H1 (cell line): ENCODE results near the gene BIRC7. TPM values are rescaled to one million over a fixed set of nuclear protein-coding genes. Genes with fewer than 3 reads are reported as not detected.

Experiments
- CTCF ChIA-PET: fragments of 300-600 bp; sonication (Branson Sonifier 250); formaldehyde crosslinking; loops from one replicate; lab custom pipeline; 2021; ENCODE audit not compliant: partially characterized antibody; lab: Charles Lee
- POLR2A ChIA-PET: fragments of 300-600 bp; sonication (Branson Sonifier 250); formaldehyde crosslinking; loops from one replicate; lab custom pipeline; 2021; ENCODE audit warnings: inconsistent platforms; ENCODE audit not compliant: partially characterized antibody; lab: Charles Lee
- DNase-seq, 2 experiments: peaks; one replicate each; pipeline versions ENCODE4 v3.0.0 to v3.0.0-alpha.2; 2010 to 2022; ENCODE audit warnings: low spot score in 2 of 2, low read depth in 1 of 2, mixed read lengths in 1 of 2
- FAIRE-seq: peaks from 2 replicates; lab custom pipeline; 2011; peaks lifted over from hg19 to GRCh38; lab: Jason Lieb, UNC
- H2AFZ ChIP-seq: 2 replicates; pipeline ENCODE4 v1.8.1; 2012; ENCODE audit warnings: low read length, inconsistent platforms
- H2AK5ac ChIP-seq: 2 replicates; pipeline ENCODE4 v1.6.1; 2013; ENCODE audit warnings: low read depth, low read length
- H2BK120ac ChIP-seq: replicated peaks from 2 replicates; pipeline ENCODE3; 2013; ENCODE audit warnings: low read depth, low read length, inconsistent platforms
- H2BK12ac ChIP-seq: 2 replicates; pipeline ENCODE4 v1.6.1; 2013; ENCODE audit warnings: low read depth, low read length
- H2BK15ac ChIP-seq: 2 replicates; pipeline ENCODE4 v1.6.1; 2013; ENCODE audit warnings: low read length
- H2BK20ac ChIP-seq: 2 replicates; pipeline ENCODE4 v1.6.1; 2013; ENCODE audit warnings: low read length
- H2BK5ac ChIP-seq: 2 replicates; pipeline ENCODE4 v1.6.1; 2013; ENCODE audit warnings: low read depth, low read length
- H3K14ac ChIP-seq: 2 replicates; pipeline ENCODE4 v1.6.1; 2013; ENCODE audit warnings: inconsistent platforms; ENCODE audit not compliant: insufficient read length
- H3K18ac ChIP-seq: 2 replicates; pipeline ENCODE4 v1.6.1; 2013; ENCODE audit warnings: low read length; ENCODE audit errors: extremely low read depth
- H3K23ac ChIP-seq: 2 replicates; pipeline ENCODE4 v1.6.1; 2013; ENCODE audit warnings: inconsistent platforms; ENCODE audit not compliant: insufficient read length
- H3K23me2 ChIP-seq: 2 replicates; pipeline ENCODE4 v1.6.1; 2013; ENCODE audit warnings: low read depth, low read length
- H3K27ac ChIP-seq: 2 replicates; pipeline ENCODE4 v1.6.1; 2011; ENCODE audit warnings: low read depth, low read length, inconsistent platforms
- H3K27me3 ChIP-seq, 4 experiments: replicated peaks in 1 of 4; 1 replicate in 1 of 4; 2 replicates in 3 of 4; pipeline versions ENCODE4 v1.6.1 to v1.8.1; 2011 to 2013; ENCODE audit warnings: low read length in 3 of 4, mild to moderate bottlenecking in 3 of 4, inconsistent platforms in 2 of 4, mixed read lengths in 2 of 4, moderate library complexity in 1 of 4; ENCODE audit not compliant: control insufficient read depth in 3 of 4, insufficient read depth in 3 of 4; ENCODE audit errors: extremely low read depth in 1 of 4
- H3K36me3 ChIP-seq, 4 experiments: 2 replicates each; pipeline versions ENCODE4 v1.6.1 to v1.8.1; 2011 to 2013; ENCODE audit warnings: mild to moderate bottlenecking in 4 of 4, low read length in 3 of 4, moderate library complexity in 2 of 4, control low read depth in 1 of 4, inconsistent platforms in 1 of 4; ENCODE audit not compliant: insufficient read depth in 4 of 4, control insufficient read depth in 2 of 4
- H3K4ac ChIP-seq: replicated peaks from 2 replicates; pipeline ENCODE3; 2013; ENCODE audit warnings: low read length, low read depth, mixed read lengths, inconsistent platforms; ENCODE audit not compliant: insufficient read length
- H3K4me1 ChIP-seq, 4 experiments: replicated peaks in 1 of 4; 1 replicate in 1 of 4; 2 replicates in 3 of 4; pipeline versions ENCODE4 v1.6.1 to v1.8.1; 2011 to 2013; ENCODE audit warnings: low read length in 3 of 4, inconsistent platforms in 2 of 4, mixed read lengths in 1 of 4; ENCODE audit not compliant: insufficient read depth in 4 of 4, control insufficient read depth in 3 of 4
- H3K4me2 ChIP-seq, 2 experiments: 2 replicates each; pipeline versions ENCODE4 v1.6.1 to v1.8.1; 2011 to 2013; ENCODE audit warnings: low read depth in 2 of 2, low read length in 2 of 2, control low read depth in 1 of 2, inconsistent platforms in 1 of 2, mild to moderate bottlenecking in 1 of 2; ENCODE audit not compliant: insufficient read depth in 1 of 2
- H3K4me3 ChIP-seq, 4 experiments: fragments of 200-600, 300-600 bp in 1 of 4; sonication (generic), shearing (Covaris generic), sonication (Bioruptor Twin) in 1 of 4; 2 replicates each; pipeline versions ENCODE4 v1.5.1 to v1.8.1; 2011 to 2016; ENCODE audit warnings: low read length in 4 of 4, low read depth in 3 of 4, control low read depth in 2 of 4, inconsistent platforms in 2 of 4, mild to moderate bottlenecking in 2 of 4, mixed read lengths in 1 of 4, moderate library complexity in 1 of 4; ENCODE audit not compliant: insufficient read depth in 2 of 4; ENCODE audit errors: extremely low read depth in 1 of 4
- H3K56ac ChIP-seq: replicated peaks from 2 replicates; pipeline ENCODE3; 2013; ENCODE audit warnings: low read depth, mild to moderate bottlenecking, mixed read lengths, low read length, inconsistent platforms; ENCODE audit not compliant: insufficient read length
- H3K79me1 ChIP-seq: 2 replicates; pipeline ENCODE4 v1.6.1; 2013; ENCODE audit warnings: low read depth, low read length, control low read depth
- H3K79me2 ChIP-seq, 2 experiments: 2 replicates each; pipeline versions ENCODE4 v1.6.1 to v1.8.1; 2012 to 2013; ENCODE audit warnings: low read length in 2 of 2, mild to moderate bottlenecking in 2 of 2, inconsistent platforms in 1 of 2; ENCODE audit not compliant: insufficient read depth in 2 of 2, control insufficient read depth in 1 of 2
- H3K9ac ChIP-seq, 4 experiments: replicated peaks in 1 of 4; 1 replicate in 1 of 4; 2 replicates in 3 of 4; pipeline versions ENCODE4 v1.6.1 to v1.8.1; 2011 to 2013; ENCODE audit warnings: low read depth in 3 of 4, low read length in 3 of 4, control low read depth in 2 of 4, mild to moderate bottlenecking in 2 of 4, moderate library complexity in 2 of 4, inconsistent platforms in 1 of 4; ENCODE audit errors: extremely low read depth in 1 of 4
- H3K9me3 ChIP-seq, 2 experiments: 2 replicates each; pipeline versions ENCODE4 v1.6.1 to v1.8.1; 2012 to 2013; ENCODE audit warnings: mild to moderate bottlenecking in 2 of 2, moderate library complexity in 2 of 2, control low read depth in 1 of 2, inconsistent platforms in 1 of 2, low read depth in 1 of 2, low read length in 1 of 2, mixed read lengths in 1 of 2; ENCODE audit not compliant: insufficient read depth in 2 of 2
- H4K20me1 ChIP-seq, 2 experiments: replicated peaks in 1 of 2; 2 replicates each; pipeline versions ENCODE3 to v1.8.1; 2011 to 2013; ENCODE audit warnings: inconsistent platforms in 2 of 2, low read length in 2 of 2, mild to moderate bottlenecking in 1 of 2; ENCODE audit not compliant: insufficient read depth in 2 of 2, control insufficient read depth in 1 of 2
- H4K5ac ChIP-seq: 2 replicates; pipeline ENCODE4 v1.6.1; 2013; ENCODE audit warnings: low read length, low read depth, mixed read lengths, inconsistent platforms; ENCODE audit not compliant: insufficient read length
- H4K8ac ChIP-seq: 2 replicates; pipeline ENCODE4 v1.8.0; 2013; ENCODE audit warnings: mild to moderate bottlenecking, moderate library complexity, low read length, inconsistent platforms; ENCODE audit not compliant: insufficient read depth; ENCODE audit errors: extremely low read depth
- H4K91ac ChIP-seq: replicated peaks from 2 replicates; pipeline ENCODE3; 2013; ENCODE audit warnings: low read length, mixed read lengths, inconsistent platforms; ENCODE audit not compliant: insufficient read length
- ATF3 ChIP-seq: IDR thresholded peaks from 2 replicates; pipeline ENCODE4 v1.6.1; 2011; ENCODE audit warnings: low read depth, mild to moderate bottlenecking, low read length; ENCODE audit not compliant: insufficient read depth
- CTBP2 ChIP-seq: IDR thresholded peaks from 2 replicates; pipeline ENCODE4 v1.7.0; 2011; ENCODE audit warnings: borderline replicate concordance, mild to moderate bottlenecking, moderate library complexity, mixed read lengths, low read length; ENCODE audit not compliant: insufficient read depth, insufficient read length
- CTCF ChIP-seq, 3 experiments: IDR thresholded peaks; 1 replicate in 2 of 3; 2 replicates in 1 of 3; pipeline versions ENCODE4 v1.5.1 to v1.6.1; 2011; ENCODE audit warnings: low read length in 3 of 3, mild to moderate bottlenecking in 3 of 3, inconsistent platforms in 2 of 3, low read depth in 1 of 3, moderate library complexity in 1 of 3; ENCODE audit not compliant: insufficient read depth in 1 of 3; ENCODE audit errors: control extremely low read depth in 1 of 3
- EP300 ChIP-seq, 2 experiments: IDR thresholded peaks; 1 replicate in 1 of 2; 2 replicates in 1 of 2; pipeline ENCODE4 v1.6.1; 2011 to 2012; ENCODE audit warnings: low read depth in 2 of 2, low read length in 2 of 2, mild to moderate bottlenecking in 2 of 2, borderline replicate concordance in 1 of 2, inconsistent platforms in 1 of 2, moderate library complexity in 1 of 2
- EZH2 ChIP-seq: fragments of 200-600 bp; sonication (generic); IDR thresholded peaks from 2 replicates; pipeline ENCODE4 v1.7.1; 2012; ENCODE audit warnings: low read depth, mild to moderate bottlenecking, moderate library complexity, low read length, inconsistent platforms; ENCODE audit not compliant: severe bottlenecking
- HDAC6 ChIP-seq: IDR thresholded peaks from one replicate; pipeline ENCODE4 v1.7.1; 2012; ENCODE audit warnings: low read depth, mild to moderate bottlenecking, inconsistent platforms, low read length, moderate library complexity
- MAFK ChIP-seq: IDR thresholded peaks from 2 replicates; pipeline ENCODE4 v1.6.1; 2012; ENCODE audit warnings: low read depth, mild to moderate bottlenecking, improper control_type of control experiment, low read length
- SIRT6 ChIP-seq: IDR thresholded peaks from one replicate; pipeline ENCODE4 v1.7.1; 2012; ENCODE audit warnings: low read length, inconsistent platforms
- ZNF274 ChIP-seq: IDR thresholded peaks from 2 replicates; pipeline ENCODE4 v1.7.0; 2012; ENCODE audit warnings: low read length, borderline replicate concordance; ENCODE audit errors: extremely low read depth
- WGBS, 2 experiments: shearing (Covaris generic) in 1 of 2; methylation state at CpG; one replicate each; pipeline versions ENCODE4 v1.1.6 to v1.1.7; 2013 to 2015; ENCODE audit warnings: low lambda C conversion rate in 2 of 2, mixed read lengths in 2 of 2, inconsistent platforms in 1 of 2, low coverage in 1 of 2, missing lambda C conversion rate in 1 of 2; ENCODE audit not compliant: insufficient replicate concordance in 2 of 2, insufficient coverage in 1 of 2, insufficient read length in 1 of 2; ENCODE audit errors: extremely low coverage in 1 of 2, missing lambda C conversion rate in 1 of 2; 5-methylcytosine and 5-hydroxymethylcytosine counted together
- polyA plus RNA-seq, 7 experiments: library from polyadenylated mRNA; depleted of rRNA in 3 of 7; stranded (reverse) in 5 of 7; unstranded in 2 of 7; fragments of >200 nt in 5 of 7; fragments of 200-250 nt in 2 of 7; gene quantifications; 1 replicate in 5 of 7; 2 replicates in 1 of 7; 4 replicates in 1 of 7; pipeline versions ENCODE4 v1.2.1 to v1.2.3, GENCODE V29; 2011 to 2013; ENCODE audit warnings: missing spikeins in 2 of 7, mixed read lengths in 2 of 7
- total RNA-seq: library from RNA; stranded (reverse); fragmentation: NEBNext Ultra II Directional; extraction: Animal tissue kit (Norgen Biotek cat#: 25700); gene quantifications from 2 replicates; pipeline ENCODE4 v1.2.1, GENCODE V29; 2021

The BIRC7 gene
- total and polyA plus RNA-seq, 2 of the 8 experiments (the other 6 are each of a cell fraction or from before 2014, with no cell fraction given), result 0.11 to 0.41 TPM

- Histone ChIP-seq H3K27ac (no peak overlapping the region), H4K5ac (no peak overlapping the region), H3K18ac (no peak overlapping the region), H3K23ac (no peak overlapping the region), H3K27me3 (no peaks in the 10 kb centered on the region), H3K9ac (no peak overlapping the region), H3K4me3 (no peak overlapping the region), H4K20me1 (peaks cover 45 to 50% of the 10 kb centered on the region in 2 experiments), H2BK5ac (no peak overlapping the region), H2BK120ac (no peak overlapping the region), H2BK12ac (no peak overlapping the region), H2BK15ac (no peak overlapping the region), H4K8ac (no peak overlapping the region), H4K91ac (no peak overlapping the region), H3K56ac (no peak overlapping the region), H2AK5ac (no peak overlapping the region), H3K4me1 (peaks cover 0 to 4% (median under 1%) of the 10 kb centered on the region in 4 experiments; a peak in 2 of 7 replicates), H3K4me2 (no peak overlapping the region), H3K23me2 (no peaks in the 10 kb centered on the region), H3K36me3 (peaks cover 21 to 51% (median 44%) of the 10 kb centered on the region in 4 experiments), H3K9me3 (no peaks in the 10 kb centered on the region), H3K79me2 (peaks cover 36 to 96% of the 10 kb centered on the region in 2 experiments), H3K79me1 (peaks cover 12% of the 10 kb centered on the region), H2BK20ac (no peak overlapping the region), H3K4ac (no peak overlapping the region), H2AFZ (no peak overlapping the region), H3K14ac (no peak overlapping the region)
- DNase-seq, result no peak
- FAIRE-seq, result no peak
- CTCF ChIA-PET, result interaction anchor here (1.3 to 2.2 kb wide), 3 partner anchors 13 to 27 kb away, joined by 3 to 17 read pairs (median 3); no protein-coding TSS in a partner anchor
- WGBS, 2 experiments, result 93% methylated on average over 10 of the region's 11 CpGs; no CpG with 5 or more reads in 1 of the 2 experiments
- POLR2A ChIA-PET, result interaction anchor here (0.6 to 1.3 kb wide), 2 partner anchors 14 to 194 kb away, joined by 3 read pairs; no protein-coding TSS in a partner anchor
- TF ChIP-seq EZH2, result no peak
- TF ChIP-seq ATF3, result no peak
- no peak for TF ChIP-seq CTBP2
- TF ChIP-seq SIRT6, result no peak
- TF ChIP-seq EP300 (IDR thresholded peaks at IDR 0.05; ENCODE audit: borderline replicate concordance in 1 of 2, low read depth in 2 of 2, low read length in 2 of 2), result no peak
- no peak for TF ChIP-seq CTCF (IDR thresholded peaks at IDR 0.05; ENCODE audit: control extremely low read depth in 1 of 3, insufficient read depth in 1 of 3, low read depth in 1 of 3, low read length in 3 of 3)
- TF ChIP-seq MAFK, result no peak
- TF ChIP-seq ZNF274, result no peak
- no peak for TF ChIP-seq HDAC6
Observed at GRCh38 chr20:63210011-63210605, 25.6 kb upstream of the BIRC7 start.
